ENCODE measurements around the gene CCDC201.

Gene CCDC201, protein sequence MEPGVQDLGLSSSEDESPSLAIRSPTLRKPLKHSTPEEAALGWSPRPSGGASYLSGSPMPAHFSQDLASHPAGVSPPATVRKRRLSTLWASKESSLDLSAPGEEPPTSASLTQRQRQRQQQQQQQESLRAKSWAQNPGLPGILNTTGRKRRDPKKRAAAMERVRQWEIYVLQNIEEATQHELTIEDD

DNA sequence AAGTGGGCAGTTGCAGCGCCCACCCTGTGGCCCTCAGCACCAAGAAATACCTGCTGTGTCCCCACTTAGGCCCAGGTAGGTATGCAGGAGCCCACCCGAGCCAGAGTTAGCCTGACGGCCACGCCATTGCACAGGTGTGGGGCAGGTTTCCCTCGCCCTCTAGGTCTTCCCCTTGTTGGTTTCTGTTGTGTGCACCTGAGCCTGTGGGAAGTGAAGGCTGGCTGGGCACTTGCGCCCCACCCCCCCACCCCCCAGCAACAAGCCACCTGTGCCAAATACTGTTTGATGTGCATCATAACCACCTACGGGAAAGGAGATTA is at the start of gene CCDC201:
CCDC201 (minus strand) TSS at position 48 of the 320 bp plus-strand sequence. CDS start 75 bp downstream, outside the sequence.
- no peak for DNase-seq (ENCODE audit: low read depth in 2 of 2, low spot score in 1 of 2)

GRCh38 chr7:45921699-45922519 is 49.0 kb upstream of the CCDC201 start:
- DNase-seq (ENCODE audit: low read depth in 2 of 2, low spot score in 1 of 2), result no peak

- DNase-seq (ENCODE audit: low read depth in 2 of 2, low spot score in 1 of 2), result no peak
Observed at GRCh38 chr7:45921381-45921698, 48.5 kb upstream of the CCDC201 start.

- DNase-seq (ENCODE audit: low read depth in 2 of 2, low spot score in 1 of 2), result no peak
Observed at GRCh38 chr7:45920502-45921380, 47.9 kb upstream of the CCDC201 start, which contains the start of gene IGFBP3. Gene IGFBP3, minus strand, starts transcription at chr7:45921272. Its CDS starts 132 bp downstream, at chr7:45921140.

- no peak for DNase-seq (ENCODE audit: low read depth in 2 of 2, low spot score in 1 of 2)
Observed at GRCh38 chr7:45919993-45920459, 47.1 kb upstream of the CCDC201 start.

GRCh38 chr7:45919231-45919784 is 46.4 kb upstream of the CCDC201 start:
- DNase-seq (ENCODE audit: low read depth in 2 of 2, low spot score in 1 of 2), result no peak

DNA sequence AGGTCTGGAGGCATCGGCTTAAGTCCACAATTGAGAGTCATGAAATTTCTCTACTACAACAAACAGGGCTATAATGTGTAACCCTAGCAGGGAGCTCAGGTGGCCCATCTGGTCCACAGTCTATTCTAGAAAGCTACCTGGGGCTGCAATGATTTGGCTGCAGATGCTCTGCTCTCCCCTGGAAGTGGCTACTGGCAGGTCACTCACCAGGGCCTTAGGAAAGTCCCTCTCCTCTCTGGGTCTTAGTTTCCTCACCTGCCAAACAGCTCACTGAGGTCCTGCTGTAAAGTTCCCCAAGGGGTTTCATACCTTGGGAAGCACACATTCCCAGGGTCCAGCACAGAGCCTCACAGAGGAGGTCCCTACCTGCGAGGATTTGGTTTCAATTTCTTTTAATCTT is 45.7 kb upstream of the CCDC201 start:
- no peak for DNase-seq (ENCODE audit: low read depth in 2 of 2, low spot score in 1 of 2)

- DNase-seq (ENCODE audit: low read depth in 2 of 2, low spot score in 1 of 2), result peak; percentile 53 to 55
Observed at GRCh38 chr7:45917658-45918057, 44.8 kb upstream of the CCDC201 start.

GRCh38 chr7:45917064-45917463 is 44.2 kb upstream of the CCDC201 start:
- no peak for DNase-seq (ENCODE audit: low read depth in 2 of 2, low spot score in 1 of 2)

DNA sequence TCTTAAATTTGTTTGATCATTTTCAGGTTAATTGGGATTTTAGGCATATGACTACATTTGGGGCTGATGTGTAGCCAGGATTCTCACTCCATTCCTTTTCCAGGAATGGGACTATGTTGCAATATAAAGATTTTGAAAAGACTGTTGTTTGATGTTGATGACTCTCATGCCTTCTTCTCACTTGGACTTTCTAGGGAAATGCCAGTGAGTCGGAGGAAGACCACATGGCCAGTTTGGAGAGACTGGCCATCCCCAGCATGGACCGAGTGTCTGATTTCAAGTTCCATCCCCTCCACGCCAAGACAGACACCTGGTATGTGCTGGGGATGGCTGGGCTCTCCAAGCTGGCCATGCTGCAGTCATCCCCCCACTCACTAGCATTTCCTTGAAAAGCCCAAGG is 42.7 kb upstream of the CCDC201 start:
- DNase-seq (ENCODE audit: low read depth in 2 of 2, low spot score in 1 of 2), result no peak

- DNase-seq (ENCODE audit: low read depth in 2 of 2, low spot score in 1 of 2), result no peak
Observed at GRCh38 chr7:45914911-45915310, 42.0 kb upstream of the CCDC201 start.

GRCh38 chr7:45912972-45913371 is 40.1 kb upstream of the CCDC201 start:
- no peak for DNase-seq (ENCODE audit: low read depth in 2 of 2, low spot score in 1 of 2)

- DNase-seq (ENCODE audit: low read depth in 2 of 2, low spot score in 1 of 2), result no peak
Observed at GRCh38 chr7:45911311-45911710, 38.4 kb upstream of the CCDC201 start.

- no peak for DNase-seq (ENCODE audit: low read depth in 2 of 2, low spot score in 1 of 2)
Observed at GRCh38 chr7:45910855-45911254, 38.0 kb upstream of the CCDC201 start.

DNA sequence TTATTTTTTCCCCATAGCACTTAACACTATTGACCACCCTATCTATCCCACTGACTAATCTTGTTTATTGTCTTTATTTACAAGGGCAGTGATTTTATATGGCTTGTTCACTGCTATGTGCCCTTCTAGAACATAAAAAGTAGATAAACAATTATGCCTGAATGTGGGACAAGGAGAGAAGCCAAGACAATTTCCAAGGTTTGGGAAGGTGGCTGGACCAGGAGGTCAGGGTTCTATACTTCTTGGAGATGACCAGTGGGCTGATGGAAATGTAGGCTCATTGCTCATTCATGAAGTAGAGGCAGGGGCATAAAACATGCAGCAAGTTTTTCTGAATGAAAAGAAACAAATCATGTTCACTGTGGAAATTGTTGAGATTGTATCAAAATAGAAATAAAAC is 36.7 kb upstream of the CCDC201 start:
- no peak for DNase-seq (ENCODE audit: low read depth in 2 of 2, low spot score in 1 of 2)

DNA sequence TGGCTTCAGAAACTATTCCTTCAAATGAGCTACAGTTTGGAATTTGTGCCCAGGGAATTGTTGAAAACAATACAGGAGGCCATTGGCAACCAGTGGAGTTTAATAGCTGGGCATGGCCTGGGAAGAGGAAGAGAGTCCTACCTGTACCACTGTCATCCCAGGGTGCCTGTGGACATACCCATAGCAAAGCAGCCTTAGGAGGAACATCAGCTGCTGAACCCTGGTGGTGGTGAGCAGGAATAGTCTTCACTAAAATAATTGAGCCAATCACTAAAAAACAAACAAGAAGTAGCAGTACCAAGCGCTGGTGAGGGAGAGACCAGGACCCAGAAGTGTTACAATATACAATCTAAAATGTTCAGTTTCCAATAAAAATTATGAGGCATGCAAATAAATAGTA is 29.9 kb upstream of the CCDC201 start:
- no peak for DNase-seq (ENCODE audit: low read depth in 2 of 2, low spot score in 1 of 2)

DNA sequence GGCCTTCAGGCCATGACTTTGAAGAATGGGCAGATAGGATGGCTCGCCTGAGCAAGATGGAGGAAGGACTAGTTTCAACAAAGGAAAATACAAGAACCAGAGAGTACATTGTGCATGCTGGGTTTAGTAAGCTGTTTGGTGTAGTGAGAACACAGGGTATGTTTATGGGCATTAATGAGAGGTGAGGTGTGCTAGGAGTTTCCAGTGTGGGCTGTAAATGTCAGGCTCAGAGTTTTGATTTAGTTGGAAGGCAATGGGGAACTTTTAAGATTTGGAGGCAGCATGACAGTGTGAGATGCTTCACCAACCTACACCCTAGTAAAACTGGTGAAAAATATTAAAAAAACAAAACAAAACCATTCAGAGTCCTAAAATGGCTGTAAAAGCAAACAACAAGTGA is 28.7 kb upstream of the CCDC201 start:
- no peak for DNase-seq (ENCODE audit: low read depth in 2 of 2, low spot score in 1 of 2)

DNA sequence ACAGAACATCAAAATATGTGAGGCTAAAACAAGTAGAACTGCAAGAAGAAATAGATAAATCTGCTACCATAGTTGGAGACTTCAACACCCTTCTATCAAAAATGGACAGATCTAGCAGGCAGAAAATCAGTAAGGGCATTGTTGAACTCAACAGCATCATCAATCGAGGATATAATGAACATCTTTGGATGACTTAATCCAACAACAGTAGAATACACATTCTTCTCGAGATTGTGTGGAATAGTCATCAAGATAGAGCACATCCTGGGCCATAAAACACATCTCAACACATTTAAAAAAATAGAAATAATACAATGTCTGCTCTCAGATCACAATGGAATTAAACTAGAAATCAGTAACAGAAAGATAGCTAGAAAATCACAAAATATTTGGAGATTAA is 25.3 kb upstream of the CCDC201 start:
- DNase-seq (ENCODE audit: low read depth in 2 of 2, low spot score in 1 of 2), result no peak

DNA sequence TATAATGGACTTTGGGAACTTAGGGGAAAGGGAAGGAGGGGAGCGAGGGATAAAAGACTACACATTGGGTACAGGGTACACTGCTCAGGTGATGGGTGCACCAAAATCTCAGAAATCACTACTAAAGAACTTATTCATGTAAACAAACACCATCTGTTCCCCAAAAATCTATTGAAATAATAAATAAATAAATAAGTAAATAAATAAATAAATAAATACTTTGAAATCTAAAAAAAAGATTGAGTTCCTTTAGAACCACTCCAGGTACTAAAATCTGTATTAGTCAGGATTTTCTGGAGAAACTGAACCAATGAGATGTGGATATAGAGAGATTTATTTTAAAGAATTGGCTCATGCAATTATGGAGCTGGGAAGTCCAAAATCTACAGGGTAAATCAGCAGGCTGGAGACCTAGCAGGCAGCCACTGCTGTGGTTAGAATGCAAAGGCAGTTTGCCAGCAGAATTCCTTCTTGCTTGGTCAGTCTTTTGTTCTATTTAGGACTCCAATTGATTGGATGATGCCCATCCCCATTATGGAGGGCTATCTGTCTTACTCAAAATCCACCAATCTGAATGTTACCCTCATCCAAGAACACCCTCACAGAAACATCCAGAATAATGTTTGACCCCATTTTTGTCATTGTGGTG is 24.3 kb upstream of the CCDC201 start:
- DNase-seq (ENCODE audit: low read depth in 2 of 2, low spot score in 1 of 2), result no peak

GRCh38 chr7:45894665-45895062 is 21.8 kb upstream of the CCDC201 start:
- DNase-seq (ENCODE audit: low read depth in 2 of 2, low spot score in 1 of 2), result no peak

Data from stimulated activated CD8-positive, alpha-beta memory T cell treated with anti-CD3 and anti-CD28 coated beads, Interleukin-4, amount 100 ng/mL, for 1 hour (primary cell).